ENCODE measurements around the gene RICTOR.

DNA sequence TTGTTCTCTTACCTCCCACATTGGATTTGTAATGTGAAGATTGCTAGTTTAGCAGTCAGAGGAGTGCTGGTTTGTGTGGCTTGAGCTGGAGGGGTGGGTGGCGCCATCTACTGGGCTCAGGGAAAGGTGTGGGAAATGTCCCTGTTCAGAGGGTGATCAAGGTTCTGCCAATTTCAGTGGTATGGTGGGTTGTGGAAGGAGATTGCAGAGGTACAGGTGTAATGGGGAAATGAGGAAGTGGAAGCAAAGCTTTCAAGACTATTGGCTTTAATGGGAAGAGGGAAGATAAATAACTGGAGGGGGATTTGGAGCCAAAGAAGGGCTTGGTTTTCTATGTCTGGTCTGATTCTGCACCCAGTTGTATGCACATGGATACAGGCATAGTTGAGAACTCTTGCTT is 152.0 kb downstream of the RICTOR start:
- TF ChIP-seq, protein P1, sequence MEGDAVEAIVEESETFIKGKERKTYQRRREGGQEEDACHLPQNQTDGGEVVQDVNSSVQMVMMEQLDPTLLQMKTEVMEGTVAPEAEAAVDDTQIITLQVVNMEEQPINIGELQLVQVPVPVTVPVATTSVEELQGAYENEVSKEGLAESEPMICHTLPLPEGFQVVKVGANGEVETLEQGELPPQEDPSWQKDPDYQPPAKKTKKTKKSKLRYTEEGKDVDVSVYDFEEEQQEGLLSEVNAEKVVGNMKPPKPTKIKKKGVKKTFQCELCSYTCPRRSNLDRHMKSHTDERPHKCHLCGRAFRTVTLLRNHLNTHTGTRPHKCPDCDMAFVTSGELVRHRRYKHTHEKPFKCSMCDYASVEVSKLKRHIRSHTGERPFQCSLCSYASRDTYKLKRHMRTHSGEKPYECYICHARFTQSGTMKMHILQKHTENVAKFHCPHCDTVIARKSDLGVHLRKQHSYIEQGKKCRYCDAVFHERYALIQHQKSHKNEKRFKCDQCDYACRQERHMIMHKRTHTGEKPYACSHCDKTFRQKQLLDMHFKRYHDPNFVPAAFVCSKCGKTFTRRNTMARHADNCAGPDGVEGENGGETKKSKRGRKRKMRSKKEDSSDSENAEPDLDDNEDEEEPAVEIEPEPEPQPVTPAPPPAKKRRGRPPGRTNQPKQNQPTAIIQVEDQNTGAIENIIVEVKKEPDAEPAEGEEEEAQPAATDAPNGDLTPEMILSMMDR (tag by site-specific recombination; IDR thresholded peaks at IDR 0.05), result peak; percentile 85
- TF ChIP-seq ZNF660 (tag by site-specific recombination; IDR thresholded peaks at IDR 0.05), result no peak
